ENCODE results near the gene RAB31. TPM values are rescaled to one million over a fixed set of nuclear protein-coding genes. Genes with fewer than 3 reads are reported as not detected.

RAB31 gene
- total RNA-seq, 2 experiments from 2014 or later = 0.38 to 0.89 TPM

- no peak for DNase-seq
- H3K36me3 Mint-ChIP-seq (ENCODE audit: low read depth) = no peaks in the 10 kb centered on the region
- CTCF ChIA-PET = no interaction called here
- no peak overlapping the region for H3K27ac Mint-ChIP-seq
- no peak overlapping the region for H3K4me3 Mint-ChIP-seq
- peaks cover 8% of the 10 kb centered on the region for H3K27me3 Mint-ChIP-seq (ENCODE audit: low read depth)
- no peaks in the 10 kb centered on the region for H3K9me3 Mint-ChIP-seq
- intact Hi-C loops (cut with micrococcal nuclease) = loop anchor here (10.0 kb wide), 1 partner anchor 175 kb away; no protein-coding TSS in a partner anchor
- no peaks in the 10 kb centered on the region for H3K4me1 Mint-ChIP-seq (ENCODE audit: low read depth)
Observed at GRCh38 chr18:9779630-9780029, 71.5 kb downstream of the RAB31 start.

- H3K27me3 Mint-ChIP-seq (ENCODE audit: low read depth) = peaks cover 8% of the 10 kb centered on the region
- H3K9me3 Mint-ChIP-seq = no peaks in the 10 kb centered on the region
- H3K27ac Mint-ChIP-seq = no peak overlapping the region
- no peaks in the 10 kb centered on the region for H3K36me3 Mint-ChIP-seq (ENCODE audit: low read depth)
- CTCF ChIA-PET = no interaction called here
- intact Hi-C loops (cut with micrococcal nuclease) = no loop called here
- no peaks in the 10 kb centered on the region for H3K4me1 Mint-ChIP-seq (ENCODE audit: low read depth)
- no peak overlapping the region for H3K4me3 Mint-ChIP-seq
- no peak for DNase-seq
Observed at GRCh38 chr18:9782073-9782857, 74.2 kb downstream of the RAB31 start.

- Mint-ChIP-seq H3K4me3 (no peak overlapping the region), H3K36me3 (ENCODE audit: low read depth) (no peaks in the 10 kb centered on the region), H3K4me1 (ENCODE audit: low read depth) (no peaks in the 10 kb centered on the region), H3K9me3 (peaks cover 2% of the 10 kb centered on the region), H3K27ac (no peak overlapping the region), H3K27me3 (ENCODE audit: low read depth) (peaks cover 20% of the 10 kb centered on the region)
- intact Hi-C loops (cut with micrococcal nuclease) = no loop called here
- CTCF ChIA-PET = no interaction called here
- DNase-seq = no peak
Observed at GRCh38 chr18:9786631-9787030, 78.5 kb downstream of the RAB31 start.

- H3K36me3 Mint-ChIP-seq (ENCODE audit: low read depth) = no peaks in the 10 kb centered on the region
- H3K4me1 Mint-ChIP-seq (ENCODE audit: low read depth) = no peaks in the 10 kb centered on the region
- no peak overlapping the region for H3K27ac Mint-ChIP-seq
- peaks cover 2% of the 10 kb centered on the region for H3K9me3 Mint-ChIP-seq
- no peak for DNase-seq
- CTCF ChIA-PET = no interaction called here
- intact Hi-C loops (cut with micrococcal nuclease) = no loop called here
- H3K4me3 Mint-ChIP-seq = no peak overlapping the region
- peaks cover 20% of the 10 kb centered on the region for H3K27me3 Mint-ChIP-seq (ENCODE audit: low read depth)
Observed at GRCh38 chr18:9787036-9787435, 78.9 kb downstream of the RAB31 start.

- Mint-ChIP-seq H3K27ac (no peak overlapping the region), H3K27me3 (ENCODE audit: low read depth) (peaks cover 20% of the 10 kb centered on the region)
Observed at GRCh38 chr18:9787712-9788111, 79.6 kb downstream of the RAB31 start.

GRCh38 chr18:9788140-9788539, 80.0 kb downstream of the RAB31 start:
- CTCF ChIA-PET = interaction anchor here (0.6 kb wide), 1 partner anchor 630 kb away, joined by 4 read pairs; no protein-coding TSS in a partner anchor
- no peak overlapping the region for H3K27ac Mint-ChIP-seq
- no peak overlapping the region for H3K4me3 Mint-ChIP-seq
- H3K27me3 Mint-ChIP-seq (ENCODE audit: low read depth) = peaks cover 20% of the 10 kb centered on the region
- no peak for DNase-seq
- no peaks in the 10 kb centered on the region for H3K4me1 Mint-ChIP-seq (ENCODE audit: low read depth)
- H3K9me3 Mint-ChIP-seq = peaks cover 2% of the 10 kb centered on the region
- intact Hi-C loops (cut with micrococcal nuclease) = no loop called here
- H3K36me3 Mint-ChIP-seq (ENCODE audit: low read depth) = no peaks in the 10 kb centered on the region

More at GRCh38 chr18:9787712-9788111, 79.6 kb downstream of the RAB31 start:
- Mint-ChIP-seq H3K4me1 (ENCODE audit: low read depth) (no peaks in the 10 kb centered on the region), H3K9me3 (peaks cover 2% of the 10 kb centered on the region), H3K36me3 (ENCODE audit: low read depth) (no peaks in the 10 kb centered on the region), H3K4me3 (no peak overlapping the region)
- intact Hi-C loops (cut with micrococcal nuclease) = no loop called here
- CTCF ChIA-PET = no interaction called here
- DNase-seq = no peak

GRCh38 chr18:9788860-9789259, 80.8 kb downstream of the RAB31 start:
- Mint-ChIP-seq H3K9me3 (peaks cover 2% of the 10 kb centered on the region), H3K36me3 (ENCODE audit: low read depth) (no peaks in the 10 kb centered on the region), H3K4me3 (no peak overlapping the region), H3K27ac (no peak overlapping the region), H3K27me3 (ENCODE audit: low read depth) (peaks cover 20% of the 10 kb centered on the region), H3K4me1 (ENCODE audit: low read depth) (no peaks in the 10 kb centered on the region)
- DNase-seq = no peak
- intact Hi-C loops (cut with micrococcal nuclease) = no loop called here
- CTCF ChIA-PET = interaction anchor here (0.6 kb wide), 1 partner anchor 630 kb away, joined by 4 read pairs; no protein-coding TSS in a partner anchor

GRCh38 chr18:9790261-9790660, 82.2 kb downstream of the RAB31 start:
- H3K4me1 Mint-ChIP-seq (ENCODE audit: low read depth) = no peaks in the 10 kb centered on the region
- DNase-seq = no peak
- CTCF ChIA-PET = no interaction called here
- H3K27ac Mint-ChIP-seq = no peak overlapping the region
- peaks cover 25% of the 10 kb centered on the region for H3K27me3 Mint-ChIP-seq (ENCODE audit: low read depth)
- peaks cover 2% of the 10 kb centered on the region for H3K9me3 Mint-ChIP-seq
- intact Hi-C loops (cut with micrococcal nuclease) = no loop called here
- no peaks in the 10 kb centered on the region for H3K36me3 Mint-ChIP-seq (ENCODE audit: low read depth)
- no peak overlapping the region for H3K4me3 Mint-ChIP-seq

GRCh38 chr18:9791991-9792390, 83.9 kb downstream of the RAB31 start:
- Mint-ChIP-seq H3K4me3 (no peak overlapping the region), H3K27ac (no peak overlapping the region), H3K9me3 (peaks cover 2% of the 10 kb centered on the region), H3K4me1 (ENCODE audit: low read depth) (no peaks in the 10 kb centered on the region), H3K36me3 (ENCODE audit: low read depth) (no peaks in the 10 kb centered on the region), H3K27me3 (ENCODE audit: low read depth) (peaks cover 20% of the 10 kb centered on the region)
- DNase-seq = no peak
- intact Hi-C loops (cut with micrococcal nuclease) = no loop called here
- CTCF ChIA-PET = no interaction called here

GRCh38 chr18:9792565-9793245, 84.6 kb downstream of the RAB31 start:
- Mint-ChIP-seq H3K4me1 (ENCODE audit: low read depth) (no peaks in the 10 kb centered on the region), H3K9me3 (peaks cover 2% of the 10 kb centered on the region), H3K4me3 (no peak overlapping the region), H3K36me3 (ENCODE audit: low read depth) (no peaks in the 10 kb centered on the region), H3K27ac (no peak overlapping the region), H3K27me3 (ENCODE audit: low read depth) (peaks cover 13% of the 10 kb centered on the region)
- CTCF ChIA-PET = interaction anchor here (0.7 kb wide), 1 partner anchor 260 kb away, joined by 4 read pairs; no protein-coding TSS in a partner anchor
- intact Hi-C loops (cut with micrococcal nuclease) = no loop called here
- DNase-seq = peak; percentile 47

GRCh38 chr18:9796011-9796410, 87.9 kb downstream of the RAB31 start:
- Mint-ChIP-seq H3K4me3 (no peak overlapping the region), H3K9me3 (no peaks in the 10 kb centered on the region), H3K36me3 (ENCODE audit: low read depth) (no peaks in the 10 kb centered on the region), H3K27me3 (ENCODE audit: low read depth) (peaks cover 5% of the 10 kb centered on the region), H3K4me1 (ENCODE audit: low read depth) (no peaks in the 10 kb centered on the region), H3K27ac (no peak overlapping the region)
- CTCF ChIA-PET = no interaction called here
- no peak for DNase-seq
- intact Hi-C loops (cut with micrococcal nuclease) = no loop called here

- DNase-seq = no peak
Observed at GRCh38 chr18:9796935-9797549, 88.9 kb downstream of the RAB31 start.

More at GRCh38 chr18:9796935-9797549, 88.9 kb downstream of the RAB31 start:
- Mint-ChIP-seq H3K27me3 (ENCODE audit: low read depth) (peaks cover 5% of the 10 kb centered on the region), H3K9me3 (no peaks in the 10 kb centered on the region), H3K4me1 (ENCODE audit: low read depth) (no peaks in the 10 kb centered on the region), H3K4me3 (no peak overlapping the region), H3K36me3 (ENCODE audit: low read depth) (no peaks in the 10 kb centered on the region), H3K27ac (no peak overlapping the region)
- CTCF ChIA-PET = interaction anchor here (0.6 kb wide), 1 partner anchor 104 kb away, joined by 3 read pairs; no protein-coding TSS in a partner anchor
- intact Hi-C loops (cut with micrococcal nuclease) = no loop called here
